Activated CD8-positive, alpha-beta memory T cell treated with anti-CD3 and anti-CD28 coated beads for 1 hour (primary cell): Measurements from ENCODE around the gene MIAT.

Experiments
- DNase-seq, 2 donors: peaks; one replicate each; pipeline ENCODE4 v3.0.0-alpha.2; 2020; ENCODE audit warnings: low read depth in 1 of 2; ENCODE audit errors: extremely low read depth in 1 of 2

Gene MIAT

DNA sequence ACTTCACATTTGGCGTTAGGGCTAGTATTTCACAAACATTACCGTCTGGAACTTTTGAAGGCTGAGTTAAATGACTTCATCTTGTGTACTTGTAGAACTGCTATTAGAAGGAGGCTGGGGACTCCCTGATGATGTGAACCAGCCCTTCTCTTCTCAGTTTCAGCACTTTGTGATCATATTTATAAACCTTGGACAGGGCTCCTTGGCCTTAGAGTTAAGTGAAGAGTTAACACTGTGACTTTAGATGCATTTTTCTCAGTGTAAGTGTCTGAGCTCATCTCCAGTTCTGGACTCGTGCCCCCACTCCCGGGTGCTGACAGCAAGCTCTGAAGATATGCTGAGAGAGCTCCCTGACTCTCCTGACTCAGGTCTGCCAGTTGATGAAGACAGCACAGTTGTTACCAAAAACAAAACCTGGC lies 8.4 kb downstream of the MIAT start:
- DNase-seq = no peak

DNA sequence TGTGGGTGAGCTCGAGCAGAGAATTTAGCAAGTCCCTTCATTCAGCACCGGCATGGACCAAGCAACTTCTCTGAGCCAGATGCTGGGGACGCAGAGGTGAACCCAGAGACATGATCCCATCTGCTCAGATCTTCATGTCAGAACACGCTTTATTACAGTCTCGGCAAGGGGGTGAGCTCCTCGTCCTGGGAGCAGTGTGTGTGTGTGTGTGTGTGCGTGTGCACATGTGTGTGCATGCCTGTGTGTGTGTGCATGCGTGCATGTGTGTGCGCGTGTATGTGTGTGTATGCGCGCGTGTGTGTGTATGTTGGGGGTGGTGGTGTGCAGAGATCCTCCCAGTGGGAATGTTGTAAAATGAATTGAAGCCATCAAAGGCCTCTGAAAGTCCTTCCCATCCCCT lies 9.8 kb downstream of the MIAT start:
- DNase-seq = no peak

DNA sequence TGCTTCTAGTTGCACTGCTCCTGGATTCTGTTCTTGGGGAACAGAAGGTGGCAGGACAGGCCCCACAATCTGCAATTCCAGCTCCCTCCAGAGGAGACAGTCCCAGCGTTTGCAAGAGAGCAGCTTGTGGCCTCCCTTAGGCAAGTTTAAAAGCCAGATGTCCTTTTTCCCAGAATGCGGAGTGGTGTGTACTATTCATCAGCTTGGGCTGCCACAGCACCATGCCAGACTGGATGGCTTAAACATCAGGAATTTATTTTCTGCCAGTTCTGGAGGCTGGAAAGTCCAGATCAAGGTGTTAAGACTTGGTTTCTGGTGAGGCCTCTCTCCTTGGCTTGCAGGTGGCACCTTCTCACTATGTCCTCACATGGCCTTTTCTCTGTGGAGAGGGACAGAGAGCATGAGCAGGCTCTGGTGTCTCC lies 11.7 kb downstream of the MIAT start:
- DNase-seq = no peak

DNA sequence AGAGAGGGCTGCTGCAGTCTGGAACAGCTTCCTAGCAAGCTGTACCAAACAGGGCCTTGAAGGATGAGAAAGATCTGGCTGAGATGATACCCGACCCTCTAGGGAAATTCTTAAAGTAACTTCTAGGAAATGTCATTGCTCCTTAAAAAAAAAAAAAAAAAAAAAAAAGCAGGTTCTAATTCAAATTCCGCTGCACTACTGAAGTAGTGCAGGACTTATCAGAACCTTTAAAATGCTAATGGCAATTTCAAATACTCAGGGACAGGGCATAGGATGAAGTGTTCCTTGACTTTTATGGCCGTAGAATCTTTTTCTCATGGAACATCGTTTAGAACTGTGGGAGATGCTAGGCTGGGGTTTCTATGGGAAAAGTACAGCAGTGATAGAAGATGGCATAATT lies 13.1 kb downstream of the MIAT start:
- no peak for DNase-seq

DNA sequence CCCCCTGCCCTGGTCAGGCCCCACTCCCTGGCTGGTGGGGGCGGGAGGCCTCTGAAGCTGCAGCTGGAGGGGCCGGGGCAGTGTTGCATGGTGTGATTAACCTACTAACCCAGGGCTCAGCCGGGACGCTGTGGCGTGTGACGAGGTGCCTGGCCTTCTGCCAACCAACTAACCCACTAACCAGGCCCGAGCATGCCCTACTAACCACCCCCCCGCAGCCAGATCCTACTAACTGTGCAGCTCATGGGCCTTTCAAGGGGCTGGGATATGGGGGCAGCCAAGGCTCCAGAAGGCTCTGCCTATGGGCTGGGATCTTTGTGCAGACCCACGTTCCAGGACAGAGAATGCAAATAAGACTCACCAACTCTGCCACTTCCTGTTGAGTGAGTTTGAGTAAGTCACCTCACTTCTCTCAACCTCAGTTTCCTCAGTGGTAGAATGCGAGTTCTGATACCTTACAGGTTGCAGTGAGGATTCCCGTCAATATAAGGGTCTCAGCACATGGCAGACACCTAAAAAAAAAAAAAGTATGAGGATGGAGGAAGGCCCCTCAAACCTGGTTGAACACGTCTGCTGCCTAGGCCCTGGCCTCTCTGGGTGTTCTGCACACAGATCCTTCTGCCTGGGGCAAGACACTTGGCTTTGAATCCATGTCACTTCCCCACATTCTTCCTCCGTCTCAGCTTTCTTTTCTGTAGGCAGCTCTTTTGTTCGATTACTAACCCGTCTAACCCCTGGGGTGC lies 14.1 kb downstream of the MIAT start:
- DNase-seq = peak; percentile 27 to 63

DNA sequence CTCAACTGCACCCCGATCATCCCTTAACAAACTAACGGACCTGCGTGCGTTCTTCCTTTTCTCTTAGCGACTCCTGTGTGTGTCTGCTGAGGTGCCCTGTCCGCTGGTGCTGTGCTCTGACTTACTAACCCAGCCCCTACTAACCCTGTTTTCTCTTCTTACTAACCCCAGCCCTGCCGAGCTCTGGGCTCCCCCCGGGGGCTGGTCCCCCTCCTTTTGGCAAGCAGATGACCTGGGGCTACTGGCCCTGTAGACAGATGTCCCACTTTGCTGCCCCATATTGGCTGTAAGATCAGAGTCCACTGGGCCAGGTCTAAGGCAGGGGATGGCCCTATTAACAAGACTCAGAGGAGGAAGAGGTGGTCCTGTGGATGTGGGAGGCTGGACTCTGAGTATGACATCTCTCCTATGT lies 14.7 kb downstream of the MIAT start:
- DNase-seq = peak in 1 of 2 donors; percentile 11

DNA sequence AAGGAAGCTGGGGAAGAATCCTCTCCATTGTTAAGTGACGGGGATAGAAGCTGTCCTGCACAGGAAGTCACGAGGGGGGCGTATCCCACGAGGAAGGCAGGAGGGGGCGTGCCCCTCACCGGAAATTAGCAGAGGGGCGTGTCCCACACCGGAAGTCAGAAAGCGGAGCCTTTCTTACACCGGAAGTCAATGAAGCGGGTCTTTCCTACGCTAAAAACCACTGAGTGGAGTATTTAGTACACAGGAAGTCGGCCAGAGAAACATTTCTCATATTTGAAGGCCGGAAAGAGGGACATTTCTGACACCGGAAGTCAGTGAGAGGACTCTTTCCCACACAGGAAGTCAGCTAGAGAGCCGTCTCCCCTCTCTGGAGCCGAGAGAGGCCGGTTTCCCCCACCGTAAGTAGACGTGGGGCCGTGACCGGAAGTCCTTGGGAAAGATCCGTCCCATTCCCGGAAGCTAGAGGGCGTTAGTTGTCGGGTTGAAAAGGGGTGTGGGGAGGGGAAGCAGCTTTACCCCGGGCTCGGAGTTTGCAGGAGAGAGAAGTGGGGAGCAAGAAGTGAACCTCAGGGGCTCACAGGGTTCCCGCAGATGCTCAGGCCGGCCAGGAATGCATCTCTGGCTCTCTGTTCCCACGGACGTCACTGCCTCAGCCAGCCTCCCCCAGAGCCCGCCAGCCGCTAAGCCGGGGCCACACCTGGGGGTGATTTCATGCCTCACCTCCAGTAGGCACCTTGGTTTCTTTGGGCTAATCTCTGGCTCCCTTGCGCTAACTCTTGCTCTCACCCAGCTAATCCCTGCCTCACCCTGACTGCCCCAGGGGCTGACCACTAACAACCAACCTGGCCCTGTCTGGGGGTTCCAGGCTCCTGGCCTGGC lies 15.4 kb downstream of the MIAT start:
- peak; percentile 72 to 85 for DNase-seq

DNA sequence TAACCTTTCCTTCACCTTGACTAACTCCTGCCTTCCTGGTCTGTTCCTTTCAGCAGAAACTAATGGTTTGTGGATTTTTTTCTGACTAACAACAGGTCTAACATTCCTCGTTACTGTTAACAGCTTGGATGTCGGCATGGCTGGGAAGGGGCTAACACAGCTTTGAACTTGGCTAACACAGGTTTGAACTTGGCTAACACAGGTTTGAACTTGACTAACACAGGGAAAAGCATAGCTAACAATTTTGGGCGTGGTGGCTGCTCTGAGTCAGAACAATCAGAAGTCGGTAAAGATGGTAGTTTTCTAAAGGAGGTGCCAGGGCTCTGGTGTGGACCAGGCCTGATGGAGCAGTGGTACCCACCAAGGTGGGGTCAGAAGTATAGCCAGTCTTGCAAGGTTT lies 16.1 kb downstream of the MIAT start:
- DNase-seq = no peak

DNA sequence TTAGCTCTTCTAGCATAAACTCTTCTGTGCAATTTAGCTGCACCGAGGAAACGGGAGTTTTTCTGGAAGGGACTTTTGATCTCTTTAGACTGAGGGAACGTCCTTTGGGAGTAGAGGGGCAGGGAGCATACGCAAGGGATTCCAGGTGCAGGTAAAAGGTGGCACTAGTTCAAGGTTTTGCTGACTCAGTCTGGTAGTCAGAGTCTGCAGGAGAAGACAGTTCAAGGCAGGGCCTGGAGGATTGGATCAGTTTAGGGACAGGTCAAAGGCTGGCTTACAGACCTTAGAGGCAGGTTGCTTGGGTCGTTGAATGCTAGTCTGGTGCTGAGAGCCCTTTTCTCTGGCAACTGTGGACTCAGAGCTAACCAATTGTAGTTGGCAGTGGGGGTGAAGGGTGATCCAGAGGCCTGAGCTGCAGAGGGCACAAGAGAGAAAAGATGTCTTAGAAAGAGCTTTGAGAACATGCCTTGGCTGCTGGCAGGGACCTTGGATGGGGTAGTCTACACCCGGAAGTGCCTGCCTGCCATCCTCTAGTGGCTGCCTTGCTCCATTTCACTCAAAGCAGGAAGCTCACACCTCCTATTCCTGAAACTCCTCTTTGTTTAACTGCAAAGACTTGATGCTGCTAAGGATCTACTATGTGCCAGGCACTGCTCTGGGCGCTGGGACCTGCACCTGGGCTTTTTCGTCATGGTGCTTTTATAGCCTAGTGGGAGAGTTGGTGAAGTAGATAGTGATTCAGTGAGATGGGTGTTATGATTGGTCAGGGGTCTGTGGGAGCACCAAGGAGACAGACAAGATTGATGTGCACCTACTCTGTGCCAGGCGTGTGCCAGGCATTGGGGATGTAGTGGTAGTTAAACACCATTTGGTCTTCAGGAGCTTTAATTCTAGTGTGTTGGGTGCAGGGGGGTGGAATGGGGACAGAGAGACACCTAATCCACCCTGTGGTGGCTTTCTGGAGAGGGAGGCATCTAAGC lies 17.1 kb downstream of the MIAT start:
- no peak for DNase-seq

DNA sequence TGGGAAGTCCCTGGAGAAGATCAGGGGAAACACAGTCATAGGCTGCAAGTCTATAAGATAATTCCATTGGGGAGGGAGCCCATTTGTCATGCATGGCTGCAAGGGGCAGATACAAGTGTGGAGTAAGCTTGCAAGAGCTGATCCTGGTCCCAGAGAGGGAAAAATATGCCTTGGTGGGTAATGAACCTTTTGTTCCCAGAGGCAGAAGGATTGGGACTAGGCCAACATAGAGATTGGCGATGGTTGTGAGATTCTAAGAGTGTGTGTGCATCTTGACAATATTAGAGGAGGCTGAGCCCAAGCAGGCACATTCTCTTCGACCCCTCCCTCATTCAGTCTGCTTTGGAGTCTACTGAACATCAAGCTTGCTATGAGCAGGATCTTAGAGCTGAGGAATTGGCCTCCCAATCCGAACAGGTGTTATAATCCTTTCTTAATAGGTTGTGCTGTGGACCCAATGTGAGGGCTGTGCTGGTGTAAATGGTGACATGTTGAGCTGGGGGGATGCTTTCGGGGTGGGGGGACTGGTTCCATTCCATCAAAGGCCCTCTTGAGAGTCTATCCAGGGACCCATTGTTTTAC lies 18.4 kb downstream of the MIAT start:
- no peak for DNase-seq

DNA sequence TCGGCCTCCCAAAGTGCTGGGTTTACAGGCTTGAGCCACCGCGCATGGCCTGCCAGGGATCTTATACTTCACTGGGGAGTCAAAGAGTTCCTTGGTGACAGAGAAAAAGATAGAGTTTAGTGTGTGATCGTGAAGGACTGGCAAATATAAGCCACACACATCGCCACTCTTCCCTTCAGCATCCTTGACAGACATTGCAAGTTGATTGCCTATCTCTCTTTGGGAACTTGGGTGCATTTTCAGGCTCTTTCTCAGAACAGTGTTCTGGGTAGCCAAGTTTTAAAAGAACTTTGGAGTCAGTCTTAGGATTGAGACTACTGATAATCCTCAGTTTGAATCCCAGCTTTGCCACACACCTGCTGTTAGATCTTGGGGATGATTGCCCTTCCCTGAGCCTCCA lies 19.8 kb downstream of the MIAT start:
- no peak for DNase-seq

DNA sequence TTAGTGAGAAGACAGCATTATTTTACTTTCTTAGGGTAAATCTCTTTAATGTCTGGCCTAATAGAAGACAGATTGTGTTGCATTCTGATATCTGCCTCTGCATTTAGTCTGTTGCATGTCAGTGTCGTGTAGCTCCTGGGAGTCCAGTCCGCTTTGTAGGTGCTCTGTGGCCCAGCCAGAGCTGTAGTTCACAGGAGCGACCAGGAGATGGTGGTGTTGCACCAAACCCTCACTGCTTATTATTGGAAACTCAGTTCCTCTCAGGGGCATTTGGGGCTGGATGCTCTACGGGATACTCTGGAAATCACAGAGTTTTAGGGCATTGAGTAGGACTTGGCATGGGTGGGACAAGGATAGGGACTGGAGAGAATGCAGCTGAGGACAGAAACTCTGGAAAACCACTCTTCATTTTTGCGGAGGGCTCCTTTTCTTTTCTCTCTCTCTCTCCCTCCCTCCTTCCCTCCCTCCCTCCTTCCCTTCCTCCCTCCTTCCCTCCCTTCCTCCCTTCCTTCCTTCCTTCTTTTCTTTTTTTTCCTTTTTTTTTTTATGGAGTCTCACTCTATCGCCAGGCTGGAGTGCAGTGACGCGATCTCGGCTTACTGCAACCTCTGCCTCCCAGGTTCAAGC lies 21.7 kb downstream of the MIAT start:
- peak; percentile 26 to 37 for DNase-seq

DNA sequence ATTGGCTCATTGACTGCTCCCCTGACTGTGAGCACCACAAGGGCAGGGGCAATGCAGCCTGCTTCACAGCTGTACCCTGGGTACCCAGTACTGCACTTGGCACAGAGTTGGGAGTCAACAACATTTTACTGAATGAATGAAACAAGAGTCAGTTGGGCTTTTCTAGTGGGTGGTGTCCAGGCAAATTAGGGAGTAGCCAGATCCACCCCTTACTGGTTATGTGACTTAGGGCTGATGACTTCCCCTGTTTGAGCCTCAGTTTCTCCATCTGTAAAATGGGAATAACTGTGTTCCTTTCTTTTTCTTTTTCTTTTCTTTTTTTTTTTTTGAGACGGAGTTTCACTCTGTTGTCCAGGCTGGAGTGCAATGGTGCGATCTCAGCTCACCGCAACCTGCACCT lies 23.1 kb downstream of the MIAT start:
- no peak for DNase-seq

DNA sequence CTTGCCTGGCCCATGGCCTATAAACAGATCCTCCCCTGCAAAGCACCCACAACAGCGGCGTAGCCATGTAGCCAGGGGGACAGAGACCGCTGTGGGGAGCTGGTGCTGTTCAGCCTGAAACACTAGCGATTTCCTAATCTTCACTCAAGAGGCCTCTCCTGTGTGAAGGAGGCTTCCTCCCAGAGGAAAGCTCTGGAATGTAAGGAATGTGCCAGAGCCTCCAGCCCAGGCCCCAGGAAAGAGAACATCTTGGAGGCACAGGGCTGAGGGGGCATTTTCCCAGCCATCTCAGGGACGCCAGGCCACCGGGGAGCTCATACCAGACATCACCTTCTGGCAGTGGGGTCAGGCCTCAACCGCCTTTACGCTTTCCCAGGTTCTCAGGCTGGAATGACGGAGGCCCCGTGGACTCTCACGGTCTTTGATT lies 24.0 kb downstream of the MIAT start:
- DNase-seq = no peak

DNA sequence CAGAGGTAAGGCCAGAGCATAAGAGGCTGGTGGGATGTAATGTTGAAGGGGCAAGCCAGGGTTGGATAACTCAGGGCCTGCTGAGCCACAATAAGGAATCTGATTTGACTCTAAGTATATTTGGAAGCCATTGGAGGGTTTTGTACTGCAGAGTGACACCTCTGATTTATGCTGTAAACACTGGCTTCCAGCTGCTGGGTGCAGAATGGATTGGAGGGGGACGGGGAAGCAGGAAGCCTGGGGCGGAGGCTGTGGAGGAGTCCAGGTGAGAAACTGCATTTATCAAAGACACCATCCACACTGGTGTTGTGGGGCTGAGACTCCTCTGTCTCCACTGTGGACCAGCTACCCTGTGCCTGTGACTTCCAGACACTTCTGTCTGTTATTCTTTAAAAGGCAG lies 26.8 kb downstream of the MIAT start:
- no peak for DNase-seq

DNA sequence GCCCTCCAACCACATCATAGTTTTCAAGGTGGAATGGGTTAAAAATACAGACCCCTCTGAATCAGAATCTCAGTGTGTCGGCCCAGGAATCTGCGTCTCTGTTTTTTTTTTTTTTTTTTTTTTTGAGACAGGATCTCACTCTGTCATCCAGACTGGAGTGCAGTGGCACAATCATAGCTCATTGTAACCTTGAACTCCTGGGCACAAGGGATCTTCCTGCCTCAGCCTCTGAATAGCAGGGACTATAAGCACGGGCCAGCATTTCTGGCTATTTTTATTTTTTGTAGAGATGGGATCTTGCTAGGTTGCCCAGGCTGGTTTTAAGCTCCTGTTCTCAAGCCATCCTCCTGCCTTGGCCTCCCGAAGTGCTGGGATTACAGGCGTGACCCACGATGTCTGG lies 28.2 kb downstream of the MIAT start:
- no peak for DNase-seq

DNA sequence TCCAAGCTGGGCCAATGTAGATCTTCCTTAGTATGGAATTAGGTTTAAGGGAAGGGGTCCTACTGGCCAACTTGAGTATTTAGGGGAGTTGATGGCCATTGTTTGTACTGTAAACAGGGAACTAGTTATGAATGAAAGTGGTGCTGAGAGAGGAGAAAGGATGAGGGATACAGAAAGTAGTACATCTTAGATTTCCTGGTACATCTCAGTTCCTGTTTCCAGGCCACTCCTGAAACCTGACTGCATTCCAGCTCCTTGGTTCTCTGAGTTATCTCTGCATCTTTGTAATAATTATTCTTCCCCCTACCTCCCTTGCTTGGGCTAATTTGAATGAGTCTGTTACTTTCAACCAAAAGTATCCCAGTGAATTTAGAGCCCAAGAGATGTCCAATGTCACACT lies 30.1 kb downstream of the MIAT start:
- DNase-seq = no peak

DNA sequence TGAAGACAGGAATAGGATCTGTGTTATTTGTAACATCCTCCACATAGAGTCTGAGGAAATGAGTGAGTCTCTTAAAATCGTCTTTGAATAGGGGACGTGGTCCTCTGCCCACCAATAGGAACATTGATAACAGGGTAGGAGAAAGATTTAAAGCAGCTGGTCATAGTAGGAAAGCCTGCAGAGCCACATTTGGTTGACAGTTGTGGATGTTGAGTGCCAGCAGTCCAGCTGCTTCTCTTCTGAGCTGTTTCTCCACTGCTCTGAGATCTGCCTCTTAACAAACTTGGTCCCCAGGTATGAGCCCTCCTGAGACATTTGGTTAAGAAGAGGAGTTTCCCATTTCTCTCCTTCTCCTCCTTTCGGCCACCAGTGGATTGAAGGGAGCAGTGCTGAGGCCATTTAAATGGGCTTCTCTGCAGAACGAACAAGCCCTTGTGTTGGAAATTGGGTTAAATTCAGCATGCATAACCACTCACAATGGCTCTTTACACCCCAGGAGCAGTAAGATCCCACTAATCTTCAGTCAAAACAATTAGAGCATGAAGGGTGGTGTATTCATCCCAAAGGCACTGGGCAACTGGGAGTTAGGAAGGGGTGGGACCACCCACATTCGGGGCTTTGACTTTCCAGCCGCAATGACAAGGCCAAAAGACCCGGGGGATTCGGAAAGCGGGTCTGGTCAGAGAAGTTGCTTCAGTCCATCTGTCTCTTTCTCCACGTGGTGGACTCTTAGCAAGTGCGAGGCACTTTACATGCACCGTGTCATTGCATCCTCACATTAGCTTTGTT lies 32.3 kb downstream of the MIAT start:
- no peak for DNase-seq

DNA sequence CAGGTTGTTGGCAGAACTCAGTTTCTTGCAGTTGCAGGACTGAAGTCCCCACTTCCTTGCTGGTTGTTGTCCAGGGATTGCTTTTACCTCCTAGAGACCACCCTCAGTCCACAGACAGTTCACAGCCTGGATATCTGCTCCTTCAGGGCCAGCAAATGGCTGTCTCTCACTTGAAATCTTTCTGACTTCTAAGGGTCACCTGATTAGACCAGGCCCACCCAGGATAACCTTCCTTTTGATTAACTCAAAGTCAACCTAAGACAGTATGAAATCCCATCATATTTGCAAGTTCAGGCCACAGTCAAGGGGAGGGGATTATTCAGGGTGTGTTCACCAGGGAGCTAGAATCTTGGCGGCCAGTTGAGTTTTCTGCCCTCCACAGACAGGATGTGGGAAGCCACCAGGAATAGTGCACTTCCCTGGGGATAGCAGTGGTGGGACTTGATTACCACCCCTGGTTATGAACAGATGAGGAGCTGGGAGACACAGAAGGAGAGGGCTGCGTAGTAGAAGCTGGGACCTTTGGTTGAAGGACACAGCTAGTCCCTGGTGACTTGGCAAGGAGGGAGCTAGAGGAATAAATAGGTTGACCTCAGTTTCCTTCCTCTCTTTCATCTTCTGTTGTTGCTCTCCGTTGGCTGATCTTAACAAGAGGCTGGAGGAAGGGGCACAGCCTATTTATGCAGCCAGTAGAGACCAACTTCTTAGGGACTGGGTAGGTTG lies 33.4 kb downstream of the MIAT start:
- no peak for DNase-seq
